ENCODE results near the gene FOXN3.

FOXN3 gene

GRCh38 chr14:89382901-89383845, 33.9 kb downstream of the FOXN3 start:
- DNase-seq, result no peak

GRCh38 chr14:89382487-89382886, 34.5 kb downstream of the FOXN3 start:
- no peak for DNase-seq

- DNase-seq, result no peak
Measured at GRCh38 chr14:89379891-89380820, 36.9 kb downstream of the FOXN3 start.

GRCh38 chr14:89379006-89379405, 38.0 kb downstream of the FOXN3 start:
- DNase-seq, result no peak

GRCh38 chr14:89378119-89378518, 38.9 kb downstream of the FOXN3 start:
- no peak for DNase-seq

GRCh38 chr14:89377544-89377943, 39.5 kb downstream of the FOXN3 start:
- DNase-seq, result no peak

GRCh38 chr14:89374908-89375307, 42.1 kb downstream of the FOXN3 start:
- DNase-seq, result no peak

GRCh38 chr14:89373185-89373584, 43.8 kb downstream of the FOXN3 start:
- DNase-seq, result no peak

GRCh38 chr14:89372512-89372883, 44.5 kb downstream of the FOXN3 start:
- no peak for DNase-seq

- DNase-seq, result no peak
Measured at GRCh38 chr14:89371585-89372511, 45.2 kb downstream of the FOXN3 start.

GRCh38 chr14:89370781-89371180, 46.3 kb downstream of the FOXN3 start:
- DNase-seq, result no peak

- no peak for DNase-seq
Measured at GRCh38 chr14:89370381-89370780, 46.7 kb downstream of the FOXN3 start.

- DNase-seq, result no peak
Measured at GRCh38 chr14:89369656-89370055, 47.4 kb downstream of the FOXN3 start.

GRCh38 chr14:89368490-89369477, 48.2 kb downstream of the FOXN3 start:
- no peak for DNase-seq

- no peak for DNase-seq
Measured at GRCh38 chr14:89367779-89368120, 49.3 kb downstream of the FOXN3 start.

- no peak for DNase-seq
Measured at GRCh38 chr14:89366864-89367778, 49.9 kb downstream of the FOXN3 start.

GRCh38 chr14:89365061-89365801, 51.8 kb downstream of the FOXN3 start:
- DNase-seq, result no peak

GRCh38 chr14:89364316-89364715, 52.7 kb downstream of the FOXN3 start:
- DNase-seq, result no peak

- no peak for DNase-seq
Measured at GRCh38 chr14:89360277-89360676, 56.8 kb downstream of the FOXN3 start.

Measured in DMS79 (cell line).